Fibroblast of villous mesenchyme (primary cell): ENCODE measurements around the gene TATDN3. TPM values are rescaled to one million over a fixed set of nuclear protein-coding genes. Genes with fewer than 3 reads are reported as not detected.

Experiments
- DNase-seq: peaks from one replicate; pipeline ENCODE4 v3.0.0-alpha.2; 2010; ENCODE audit warnings: low read depth
- H3K4me3 ChIP-seq: 2 replicates; pipeline ENCODE4 v1.5.1; 2011; ENCODE audit warnings: low read depth, mild to moderate bottlenecking, low read length
- total RNA-seq: library from RNA; depleted of rRNA; stranded (reverse); fragments of >200 nt; gene quantifications from 2 replicates; pipeline ENCODE4 v1.2.3, GENCODE V29; 2012
- TF ChIP-seq, protein P1 (sequence below): IDR thresholded peaks from 2 replicates; pipeline ENCODE4 v1.5.1; 2012; ENCODE audit warnings: low read depth, mild to moderate bottlenecking, low read length; ENCODE audit not compliant: insufficient read depth

Gene TATDN3, protein sequence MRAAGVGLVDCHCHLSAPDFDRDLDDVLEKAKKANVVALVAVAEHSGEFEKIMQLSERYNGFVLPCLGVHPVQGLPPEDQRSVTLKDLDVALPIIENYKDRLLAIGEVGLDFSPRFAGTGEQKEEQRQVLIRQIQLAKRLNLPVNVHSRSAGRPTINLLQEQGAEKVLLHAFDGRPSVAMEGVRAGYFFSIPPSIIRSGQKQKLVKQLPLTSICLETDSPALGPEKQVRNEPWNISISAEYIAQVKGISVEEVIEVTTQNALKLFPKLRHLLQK
- 10.6 and 15.5 TPM in 2 replicates for total RNA-seq

DNA sequence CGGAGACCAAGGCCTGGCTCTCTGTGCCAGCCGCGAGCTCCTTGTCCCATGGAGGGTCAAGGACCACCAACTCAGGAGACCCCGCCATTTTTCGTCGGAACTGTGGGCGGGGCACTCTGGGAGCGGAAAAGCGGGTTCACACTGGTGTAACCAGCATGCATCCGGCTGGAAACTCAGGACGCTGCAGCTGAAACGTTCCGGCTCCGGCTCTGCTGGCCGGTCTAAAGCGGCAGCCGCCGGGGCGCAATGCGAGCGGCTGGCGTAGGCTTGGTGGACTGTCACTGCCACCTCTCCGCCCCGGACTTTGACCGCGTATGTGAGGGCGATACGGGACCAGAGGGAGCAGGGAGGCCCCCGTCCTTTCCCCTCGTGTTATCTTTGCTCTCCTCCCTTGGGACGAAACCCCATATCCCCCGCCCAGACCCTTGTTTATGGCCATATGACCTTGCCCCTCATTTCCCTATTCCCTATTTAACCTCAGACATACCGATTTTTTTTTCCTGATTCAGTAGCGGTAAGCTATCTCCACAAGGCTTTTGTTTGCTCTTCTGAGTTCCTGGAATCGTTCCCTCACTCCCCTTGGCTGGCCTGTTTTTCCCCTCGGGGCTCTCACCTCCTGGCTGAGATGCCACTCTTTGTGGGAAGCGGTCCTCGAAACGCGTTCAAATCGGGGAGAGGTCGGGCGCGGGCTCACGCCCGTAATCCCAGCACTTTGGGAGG, at the start of gene TATDN3, which contains the start of gene NSL1:
TATDN3 (plus strand) TSS at position 219 of the 720 bp plus-strand sequence; CDS start at position 247, 28 bp downstream.
NSL1 (minus strand) TSS at position 102 of the 720 bp plus-strand sequence; CDS start at position 88, 14 bp downstream.
- H3K4me3 ChIP-seq = peak within 1 kb of the TSS; percentile 99
- DNase-seq = peak; percentile 93
- TF ChIP-seq, protein P1, sequence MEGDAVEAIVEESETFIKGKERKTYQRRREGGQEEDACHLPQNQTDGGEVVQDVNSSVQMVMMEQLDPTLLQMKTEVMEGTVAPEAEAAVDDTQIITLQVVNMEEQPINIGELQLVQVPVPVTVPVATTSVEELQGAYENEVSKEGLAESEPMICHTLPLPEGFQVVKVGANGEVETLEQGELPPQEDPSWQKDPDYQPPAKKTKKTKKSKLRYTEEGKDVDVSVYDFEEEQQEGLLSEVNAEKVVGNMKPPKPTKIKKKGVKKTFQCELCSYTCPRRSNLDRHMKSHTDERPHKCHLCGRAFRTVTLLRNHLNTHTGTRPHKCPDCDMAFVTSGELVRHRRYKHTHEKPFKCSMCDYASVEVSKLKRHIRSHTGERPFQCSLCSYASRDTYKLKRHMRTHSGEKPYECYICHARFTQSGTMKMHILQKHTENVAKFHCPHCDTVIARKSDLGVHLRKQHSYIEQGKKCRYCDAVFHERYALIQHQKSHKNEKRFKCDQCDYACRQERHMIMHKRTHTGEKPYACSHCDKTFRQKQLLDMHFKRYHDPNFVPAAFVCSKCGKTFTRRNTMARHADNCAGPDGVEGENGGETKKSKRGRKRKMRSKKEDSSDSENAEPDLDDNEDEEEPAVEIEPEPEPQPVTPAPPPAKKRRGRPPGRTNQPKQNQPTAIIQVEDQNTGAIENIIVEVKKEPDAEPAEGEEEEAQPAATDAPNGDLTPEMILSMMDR = no peak

DNA sequence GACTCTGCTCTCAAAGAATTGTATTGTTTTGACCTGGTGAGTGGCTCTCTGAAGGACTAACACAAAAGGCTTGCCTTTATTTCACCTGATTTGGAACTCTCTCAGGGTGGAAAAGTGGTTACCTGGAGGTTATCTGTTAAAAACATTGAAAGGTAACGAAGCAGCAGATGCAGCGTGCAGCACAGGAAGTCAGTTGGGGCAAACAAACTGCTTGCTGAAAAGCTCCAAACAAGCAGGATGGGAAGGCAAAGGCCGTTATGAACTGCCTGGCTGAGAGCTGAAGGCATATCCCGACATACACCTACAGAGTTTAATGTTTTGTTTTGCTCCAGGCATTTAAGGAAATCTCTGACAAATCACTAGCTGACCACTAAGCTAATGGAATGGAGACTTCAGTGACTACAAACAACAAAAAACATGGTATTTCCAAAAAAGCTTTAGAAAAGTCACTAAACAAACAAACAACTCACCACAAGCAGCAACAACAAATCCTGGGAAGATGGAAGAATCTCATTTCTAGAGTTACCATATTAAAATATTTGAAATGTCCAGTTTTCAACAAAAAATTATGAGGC, 47.7 kb upstream of the TATDN3 start:
- peak; percentile 50 for DNase-seq
- TF ChIP-seq, protein P1 = no peak
- no peak overlapping the region for H3K4me3 ChIP-seq

DNA sequence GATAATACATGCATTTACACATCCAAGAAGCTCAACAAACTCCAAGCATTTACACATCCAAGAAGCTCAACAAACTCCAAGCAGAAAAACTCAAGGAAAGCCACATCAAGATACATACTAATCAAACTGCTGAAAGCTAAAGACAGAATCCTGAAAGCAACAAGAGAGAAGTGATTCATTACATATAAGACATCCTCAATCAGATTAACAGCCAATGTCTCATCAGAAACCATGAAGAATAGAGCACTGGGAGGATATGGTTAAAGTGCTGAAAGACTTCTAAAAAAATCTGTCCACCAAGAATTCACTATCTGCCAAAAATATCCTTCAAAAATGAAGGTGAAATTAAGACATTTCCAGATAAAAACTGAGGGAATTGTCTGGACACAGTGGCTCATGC, 46.4 kb upstream of the TATDN3 start:
- H3K4me3 ChIP-seq = no peak overlapping the region
- no peak for DNase-seq
- TF ChIP-seq, protein P1 = no peak

DNA sequence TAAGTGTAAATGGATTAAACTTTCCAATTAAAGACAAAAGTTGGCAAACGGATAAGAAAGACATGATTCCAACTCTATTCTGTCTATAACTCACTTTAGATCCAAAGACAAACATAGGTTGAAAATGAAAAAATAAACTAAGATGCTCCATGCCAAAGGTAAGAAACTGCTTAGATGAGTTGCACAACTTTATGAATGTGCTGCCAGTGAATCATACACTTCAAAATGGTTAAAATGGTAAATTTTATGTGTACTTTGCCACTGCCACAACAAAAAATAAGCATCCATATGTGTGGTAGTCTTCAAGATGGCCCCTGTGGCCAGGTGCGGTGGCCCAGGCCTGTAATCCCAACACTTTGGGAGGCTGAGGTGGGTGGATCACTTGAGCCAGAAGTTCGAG, 45.1 kb upstream of the TATDN3 start:
- H3K4me3 ChIP-seq = no peak overlapping the region
- no peak for DNase-seq
- TF ChIP-seq, protein P1 = no peak

DNA sequence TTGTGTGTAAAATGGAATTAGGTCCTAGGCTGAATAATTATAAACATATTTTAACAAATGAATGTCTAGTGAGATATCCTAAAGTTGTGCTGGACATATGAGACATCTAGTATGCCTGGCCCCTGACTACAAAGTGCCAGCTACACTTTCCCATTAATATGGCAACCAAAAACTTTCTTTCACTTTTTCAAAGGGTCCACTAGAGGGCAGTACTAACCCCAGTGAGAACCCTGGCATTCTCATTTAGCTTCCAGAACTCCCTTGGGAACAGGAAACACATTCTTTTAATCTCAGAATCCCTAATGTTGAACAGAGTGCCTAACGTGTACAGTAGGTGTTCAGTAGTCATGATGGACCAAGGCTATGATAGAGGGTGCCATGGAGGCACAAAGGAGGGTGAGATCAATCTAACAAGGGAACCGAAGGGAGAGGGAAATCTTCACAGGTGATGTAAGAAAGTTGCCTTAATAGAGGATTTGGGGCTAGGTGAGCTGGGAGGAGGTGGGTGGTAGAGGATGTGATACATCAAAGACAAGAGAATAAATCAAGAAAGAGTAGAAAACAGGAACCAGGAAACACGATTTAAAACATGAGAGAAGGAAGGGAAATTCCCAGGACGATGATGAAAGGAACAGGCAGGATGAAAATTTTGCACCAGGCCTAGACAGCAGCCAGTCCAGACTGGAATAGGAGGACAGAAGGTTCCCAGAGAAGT, 41.7 kb upstream of the TATDN3 start:
- TF ChIP-seq, protein P1 = peak; percentile 80
- DNase-seq = peak; percentile 75
- no peak overlapping the region for H3K4me3 ChIP-seq

DNA sequence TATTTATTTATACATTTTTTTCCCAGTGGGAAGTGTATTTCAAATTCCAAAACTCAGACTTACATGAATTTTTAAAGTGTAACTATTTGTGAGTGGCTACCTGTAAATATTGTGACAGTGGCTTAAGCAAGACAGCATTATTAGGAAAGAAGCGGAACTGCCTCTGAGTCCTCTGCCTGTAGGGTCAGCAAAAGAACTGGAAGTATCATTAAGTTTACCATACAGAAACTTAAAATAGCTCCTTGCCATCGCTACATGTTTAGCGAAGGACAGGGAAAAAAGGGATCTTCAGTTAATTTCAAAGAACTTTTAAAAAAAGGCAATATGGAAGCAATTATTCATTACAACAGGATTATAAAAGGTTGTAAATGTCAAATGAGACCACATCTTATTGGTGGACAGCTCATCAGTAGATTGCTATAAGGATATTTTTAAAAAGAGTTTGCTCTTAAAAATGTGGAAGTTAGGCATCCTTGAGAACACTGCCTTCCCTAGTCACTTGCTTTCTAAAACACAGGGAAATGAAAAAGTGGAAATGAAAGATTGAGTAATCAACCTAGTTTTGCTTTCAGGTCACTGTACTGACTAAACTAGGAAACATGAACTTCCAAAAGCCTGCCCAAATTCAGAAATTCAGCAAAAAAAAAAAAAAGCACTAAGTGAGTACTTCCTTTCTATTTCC, 39.3 kb upstream of the TATDN3 start:
- TF ChIP-seq, protein P1 = no peak
- peak overlapping the region; percentile 46 for H3K4me3 ChIP-seq
- peak; percentile 57 for DNase-seq
